PFSK-1 (cell line): ENCODE data around the gene CEBPA.

Experiments
- POLR2AphosphoS5 ChIP-seq: IDR thresholded peaks from 2 replicates; pipeline ENCODE4 v1.6.1; 2012; ENCODE audit warnings: low read depth, mild to moderate bottlenecking, control low read depth, low read length, moderate library complexity
- REST ChIP-seq, 2 experiments: IDR thresholded peaks; 2 replicates each; pipeline versions ENCODE4 v1.6.1 to v1.8.0; 2011 to 2012; ENCODE audit warnings: low read depth in 2 of 2, low read length in 2 of 2, control low read depth in 1 of 2, inconsistent platforms in 1 of 2, mild to moderate bottlenecking in 1 of 2, moderate library complexity in 1 of 2; ENCODE audit not compliant: insufficient read depth in 1 of 2

GRCh38 chr19:33306853-33307792 lies 4.8 kb upstream of the CEBPA start:
- TF ChIP-seq REST (IDR thresholded peaks at IDR 0.05; ENCODE audit: insufficient read depth in 1 of 2, low read depth in 2 of 2, low read length in 2 of 2) (no peak), POLR2AphosphoS5 (no peak)
